ENCODE data around the gene REEP3. TPM values are rescaled to one million over a fixed set of nuclear protein-coding genes. Genes with fewer than 3 reads are reported as not detected.

The REEP3 gene
- total RNA-seq, 1 donor from 2014 or later = 9.7 TPM

DNA sequence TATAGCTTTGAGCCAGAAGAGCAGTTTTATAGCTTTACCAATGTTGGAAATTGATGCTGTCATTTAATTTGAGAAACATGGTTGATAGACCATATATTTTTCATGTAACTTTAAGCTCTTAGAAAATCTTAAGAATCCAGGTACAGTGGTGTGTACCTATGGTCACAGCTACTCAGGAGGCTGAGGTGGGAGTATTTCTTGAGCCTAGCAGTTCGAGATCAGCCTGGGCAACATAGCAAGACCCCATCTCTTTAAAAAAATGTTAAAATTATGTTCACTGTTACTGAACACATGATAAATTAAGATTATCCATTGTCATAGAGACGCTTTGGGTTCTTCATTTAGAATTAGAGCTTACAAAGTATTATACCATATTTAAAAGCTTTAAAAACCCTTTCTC is 18.2 kb downstream of the REEP3 start:
- TF ChIP-seq, protein P1, sequence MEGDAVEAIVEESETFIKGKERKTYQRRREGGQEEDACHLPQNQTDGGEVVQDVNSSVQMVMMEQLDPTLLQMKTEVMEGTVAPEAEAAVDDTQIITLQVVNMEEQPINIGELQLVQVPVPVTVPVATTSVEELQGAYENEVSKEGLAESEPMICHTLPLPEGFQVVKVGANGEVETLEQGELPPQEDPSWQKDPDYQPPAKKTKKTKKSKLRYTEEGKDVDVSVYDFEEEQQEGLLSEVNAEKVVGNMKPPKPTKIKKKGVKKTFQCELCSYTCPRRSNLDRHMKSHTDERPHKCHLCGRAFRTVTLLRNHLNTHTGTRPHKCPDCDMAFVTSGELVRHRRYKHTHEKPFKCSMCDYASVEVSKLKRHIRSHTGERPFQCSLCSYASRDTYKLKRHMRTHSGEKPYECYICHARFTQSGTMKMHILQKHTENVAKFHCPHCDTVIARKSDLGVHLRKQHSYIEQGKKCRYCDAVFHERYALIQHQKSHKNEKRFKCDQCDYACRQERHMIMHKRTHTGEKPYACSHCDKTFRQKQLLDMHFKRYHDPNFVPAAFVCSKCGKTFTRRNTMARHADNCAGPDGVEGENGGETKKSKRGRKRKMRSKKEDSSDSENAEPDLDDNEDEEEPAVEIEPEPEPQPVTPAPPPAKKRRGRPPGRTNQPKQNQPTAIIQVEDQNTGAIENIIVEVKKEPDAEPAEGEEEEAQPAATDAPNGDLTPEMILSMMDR (IDR thresholded peaks at IDR 0.05) = no peak
- H3K27ac Mint-ChIP-seq = no peak overlapping the region
- no peaks in the 10 kb centered on the region for H3K4me1 Mint-ChIP-seq
- H3K36me3 Mint-ChIP-seq (ENCODE audit: low read depth) = no peaks in the 10 kb centered on the region
- POLR2A ChIA-PET = interaction anchor here (1.0 kb wide), 1 partner anchor 16 kb away, joined by 3 read pairs; no protein-coding TSS in a partner anchor
- H3K27me3 Mint-ChIP-seq = no peaks in the 10 kb centered on the region
- DNase-seq = no peak
- no peaks in the 10 kb centered on the region for H3K9me3 Mint-ChIP-seq
- ATAC-seq (ENCODE audit: low read depth) = no peak
- no peak overlapping the region for H3K4me3 Mint-ChIP-seq
- intact Hi-C loops (cut with micrococcal nuclease) = no loop called here
- CTCF ChIA-PET = interaction anchor here (0.7 to 1.2 kb wide), 3 partner anchors 18 to 181 kb away, joined by 3 read pairs; partner anchors contain the start of gene REEP3

DNA sequence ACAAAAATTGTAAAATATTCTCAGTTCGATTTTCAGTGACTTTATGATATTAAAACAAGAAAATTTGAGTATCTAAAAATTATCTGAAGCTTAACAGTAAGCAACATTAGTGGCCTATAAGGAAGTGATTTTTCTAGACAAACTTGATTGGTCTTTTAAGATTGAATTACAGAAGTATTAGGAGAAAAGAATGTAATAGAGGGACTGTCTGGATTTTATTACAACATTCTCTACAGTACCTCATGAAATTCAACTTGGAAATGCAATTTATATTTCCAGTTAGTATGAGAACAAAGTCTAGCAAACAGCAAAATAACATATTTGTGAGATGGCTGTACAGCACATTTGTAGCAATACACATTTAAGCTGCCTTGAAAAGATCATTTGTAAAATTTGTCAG is 18.8 kb downstream of the REEP3 start:
- no peak overlapping the region for H3K27ac Mint-ChIP-seq
- ChIA-PET POLR2A (interaction anchor here (1.0 kb wide), 1 partner anchor 17 kb away, joined by 3 read pairs; no protein-coding TSS in a partner anchor), CTCF (interaction anchor here (0.8 to 1.2 kb wide), 2 partner anchors 75 to 180 kb away, joined by 3 read pairs; no protein-coding TSS in a partner anchor)
- no peak overlapping the region for H3K4me3 Mint-ChIP-seq
- ATAC-seq (ENCODE audit: low read depth) (no peak), DNase-seq (no peak)
- no peaks in the 10 kb centered on the region for H3K27me3 Mint-ChIP-seq
- intact Hi-C loops (cut with micrococcal nuclease) = no loop called here
- no peaks in the 10 kb centered on the region for H3K9me3 Mint-ChIP-seq
- no peaks in the 10 kb centered on the region for H3K4me1 Mint-ChIP-seq
- H3K36me3 Mint-ChIP-seq (ENCODE audit: low read depth) = no peaks in the 10 kb centered on the region
- TF ChIP-seq, protein P1 (IDR thresholded peaks at IDR 0.05) = no peak

DNA sequence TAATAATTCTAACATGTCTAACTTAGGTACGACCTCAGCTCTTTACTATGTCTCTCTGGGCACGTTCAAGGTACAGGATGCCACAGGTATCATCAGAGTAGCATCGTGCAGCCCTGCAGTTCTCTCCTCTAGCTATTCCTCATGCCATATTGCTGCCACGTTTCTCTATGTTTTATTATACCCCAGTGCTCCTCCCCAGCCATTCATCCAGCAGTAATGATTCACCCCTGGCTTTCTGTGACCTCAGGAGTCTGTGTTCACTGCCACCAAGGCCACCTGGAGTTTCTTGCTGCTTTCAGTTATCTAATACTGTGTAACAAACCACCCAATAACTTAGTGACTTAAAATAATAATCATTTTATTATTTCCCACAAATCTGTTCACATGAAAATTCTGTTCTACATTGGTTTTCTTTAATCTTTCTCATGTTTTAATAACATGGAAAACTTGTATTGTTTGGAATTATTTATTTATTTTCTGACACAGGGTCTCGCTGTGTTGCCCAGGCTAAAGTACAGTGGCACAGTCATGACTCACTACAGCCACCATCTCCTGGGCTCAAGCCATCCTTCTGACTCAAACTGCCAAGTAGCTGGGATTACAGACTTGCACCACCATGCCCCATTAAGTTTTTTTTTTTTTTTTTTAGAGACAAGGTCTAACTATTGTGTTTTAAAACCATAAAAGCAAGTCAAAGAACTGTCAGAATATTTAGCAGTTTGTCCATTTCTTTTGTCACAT is 21.8 kb downstream of the REEP3 start:
- ATAC-seq (ENCODE audit: low read depth) (no peak), DNase-seq (no peak)
- ChIA-PET POLR2A (interaction anchor here (0.6 kb wide), 1 partner anchor 10 kb away, joined by 3 read pairs; no protein-coding TSS in a partner anchor), CTCF (no interaction called here)
- Mint-ChIP-seq H3K27me3 (no peaks in the 10 kb centered on the region), H3K4me1 (no peaks in the 10 kb centered on the region), H3K27ac (no peak overlapping the region), H3K4me3 (no peak overlapping the region), H3K9me3 (no peaks in the 10 kb centered on the region), H3K36me3 (ENCODE audit: low read depth) (peaks cover 4% of the 10 kb centered on the region)
- TF ChIP-seq, protein P1 (IDR thresholded peaks at IDR 0.05) = no peak
- intact Hi-C loops (cut with micrococcal nuclease) = no loop called here

DNA sequence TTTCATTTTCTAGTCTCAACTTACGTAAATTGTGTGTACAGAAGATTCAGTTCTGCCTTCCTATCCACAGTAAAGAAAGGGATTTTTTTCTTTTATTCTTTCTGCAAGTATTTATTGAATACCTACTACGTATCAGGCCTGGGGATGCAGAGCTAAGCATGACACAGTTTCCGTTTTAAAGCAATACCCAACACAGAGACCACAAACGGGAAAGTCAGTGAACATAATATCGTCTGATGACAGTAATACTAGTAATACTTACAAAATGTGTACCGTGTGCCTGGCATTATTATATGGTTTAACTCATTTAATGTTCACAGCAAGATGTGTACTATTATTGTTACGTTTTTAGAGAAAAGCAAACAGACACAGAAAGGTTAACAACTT is 22.4 kb downstream of the REEP3 start:
- TF ChIP-seq, protein P1 (IDR thresholded peaks at IDR 0.05) = no peak
- no peak for DNase-seq
- Mint-ChIP-seq H3K4me1 (no peaks in the 10 kb centered on the region), H3K27me3 (no peaks in the 10 kb centered on the region), H3K27ac (no peak overlapping the region), H3K36me3 (ENCODE audit: low read depth) (peaks cover 4% of the 10 kb centered on the region), H3K4me3 (no peak overlapping the region), H3K9me3 (no peaks in the 10 kb centered on the region)
- POLR2A ChIA-PET = no interaction called here
- intact Hi-C loops (cut with micrococcal nuclease) = no loop called here
- CTCF ChIA-PET = no interaction called here
- no peak for ATAC-seq (ENCODE audit: low read depth)

DNA sequence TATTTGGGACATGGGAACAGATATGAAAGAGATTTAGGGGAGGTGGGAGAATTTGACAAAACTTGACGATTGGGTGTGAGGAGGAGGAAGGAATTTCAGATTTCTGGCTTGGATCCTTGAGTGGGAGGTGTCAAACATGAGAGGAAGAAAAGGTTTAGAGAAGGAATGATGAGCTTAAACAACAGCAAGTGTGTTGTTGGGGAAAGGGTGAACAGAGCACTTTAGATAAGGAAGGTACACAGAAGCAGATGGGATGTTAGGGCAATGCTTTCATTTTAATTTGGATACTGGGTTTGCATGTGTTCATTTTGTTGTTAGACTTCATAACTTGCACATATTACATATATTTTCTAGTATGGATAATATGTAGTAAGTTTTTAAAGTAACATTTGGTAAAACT is 23.2 kb downstream of the REEP3 start:
- TF ChIP-seq, protein P1 (IDR thresholded peaks at IDR 0.05) = no peak
- Mint-ChIP-seq H3K27me3 (no peaks in the 10 kb centered on the region), H3K27ac (no peak overlapping the region), H3K4me3 (no peak overlapping the region), H3K36me3 (ENCODE audit: low read depth) (peaks cover 4% of the 10 kb centered on the region), H3K4me1 (no peaks in the 10 kb centered on the region), H3K9me3 (no peaks in the 10 kb centered on the region)
- DNase-seq (no peak), ATAC-seq (ENCODE audit: low read depth) (no peak)
- ChIA-PET CTCF (no interaction called here), POLR2A (no interaction called here)
- intact Hi-C loops (cut with micrococcal nuclease) = no loop called here

Measured in activated B cell treated with CpG ODN at 0.5 μM for 24 hours (primary cell).